Smooth muscle cell (in vitro differentiated cells): ENCODE results near the gene CHST13. TPM values are rescaled to one million over a fixed set of nuclear protein-coding genes. Genes with fewer than 3 reads are reported as not detected.

Experiments used
- DNase-seq: peaks from one replicate; lab custom pipeline; 2025; ENCODE audit not compliant: unreplicated experiment; lab: John Stamatoyannopoulos, UW
- H2AFZ ChIP-seq: fragments of 200-600 bp; sonication (generic); 2 replicates; pipeline ENCODE4 v1.6.0; 2016; ENCODE audit warnings: antibody characterized with exemption, low read depth, mild to moderate bottlenecking
- H3F3A ChIP-seq: fragments of 200-600 bp; sonication (generic); 2 replicates; pipeline ENCODE4 v1.6.0; 2017; ENCODE audit warnings: antibody characterized with exemption, low read depth
- H3K27ac ChIP-seq: fragments of 200-600 bp; sonication (generic); 2 replicates; pipeline ENCODE4 v1.5.1; 2016; ENCODE audit warnings: low read depth, mild to moderate bottlenecking
- H3K27me3 ChIP-seq: fragments of 200-600 bp; sonication (generic); 2 replicates; pipeline ENCODE4 v1.6.1; 2016; ENCODE audit warnings: low read depth, mild to moderate bottlenecking
- H3K36me3 ChIP-seq: fragments of 200-600 bp; sonication (generic); 2 replicates; pipeline ENCODE4 v1.5.1; 2016; ENCODE audit warnings: low read depth
- H3K4me1 ChIP-seq: fragments of 200-600 bp; sonication (generic); 2 replicates; pipeline ENCODE4 v1.5.1; 2016; ENCODE audit warnings: low read depth
- H3K4me2 ChIP-seq: fragments of 200-600 bp; sonication (generic); 2 replicates; pipeline ENCODE4 v1.6.0; 2016; ENCODE audit warnings: mild to moderate bottlenecking
- H3K4me3 ChIP-seq: fragments of 200-600 bp; sonication (generic); 2 replicates; pipeline ENCODE4 v1.5.1; 2016; ENCODE audit warnings: mild to moderate bottlenecking
- H3K79me2 ChIP-seq: fragments of 200-600 bp; sonication (generic); 2 replicates; pipeline ENCODE4 v1.6.0; 2016; ENCODE audit warnings: low read depth, mild to moderate bottlenecking
- H3K9ac ChIP-seq: fragments of 200-600 bp; sonication (generic); 2 replicates; pipeline ENCODE4 v1.6.0; 2016; ENCODE audit warnings: low read depth
- H3K9me3 ChIP-seq: fragments of 200-600 bp; sonication (generic); replicated peaks from 2 replicates; pipeline ENCODE4 v1.5.1; 2016; ENCODE audit warnings: low read depth
- H4K20me1 ChIP-seq: fragments of 200-600 bp; sonication (generic); 2 replicates; pipeline ENCODE4 v1.6.0; 2016; ENCODE audit warnings: low read depth
- WGBS: methylation state at CpG from one replicate; pipeline ENCODE4 v1.1.7; 2016; ENCODE audit warnings: low lambda C conversion rate; 5-methylcytosine and 5-hydroxymethylcytosine counted together
- polyA plus RNA-seq: library from polyadenylated mRNA; unstranded; fragments of >200 nt; fragmentation: Nextera tagmentation; extraction: Ambion mirVana; gene quantifications from 2 replicates; pipeline ENCODE4 v1.2.1, GENCODE V29; 2016
- total RNA-seq: library from RNA; depleted of rRNA; stranded (reverse); fragments of >200 nt; gene quantifications from 2 replicates; pipeline ENCODE4 v1.2.3, GENCODE V29; 2014
- TF ChIP-seq, protein P1 (sequence below): fragments of 200-600 bp; sonication (generic); IDR thresholded peaks from 2 replicates; pipeline ENCODE4 v1.5.1; 2017; ENCODE audit warnings: borderline replicate concordance, mild to moderate bottlenecking, antibody characterized with exemption; ENCODE audit not compliant: insufficient read depth, poor library complexity, severe bottlenecking

CHST13 gene
- total and polyA plus RNA-seq, 2 experiments from 2014 or later: not detected

GRCh38 chr3:126482503-126483255, 41.3 kb upstream of the CHST13 start:
- Histone ChIP-seq H4K20me1 (no peaks in the 10 kb centered on the region), H3K9ac (no peak overlapping the region), H3K4me1 (no peaks in the 10 kb centered on the region), H3K4me2 (no peak overlapping the region), H3K79me2 (no peaks in the 10 kb centered on the region), H3K36me3 (no peaks in the 10 kb centered on the region), H2AFZ (no peak overlapping the region), H3K4me3 (no peak overlapping the region), H3K27me3 (no peaks in the 10 kb centered on the region), H3K27ac (no peak overlapping the region), H3K9me3 (no peaks in the 10 kb centered on the region), H3F3A (no peaks in the 10 kb centered on the region)
- 77% methylated on average over 11 of the region's 15 CpGs for WGBS
- TF ChIP-seq, protein P1, sequence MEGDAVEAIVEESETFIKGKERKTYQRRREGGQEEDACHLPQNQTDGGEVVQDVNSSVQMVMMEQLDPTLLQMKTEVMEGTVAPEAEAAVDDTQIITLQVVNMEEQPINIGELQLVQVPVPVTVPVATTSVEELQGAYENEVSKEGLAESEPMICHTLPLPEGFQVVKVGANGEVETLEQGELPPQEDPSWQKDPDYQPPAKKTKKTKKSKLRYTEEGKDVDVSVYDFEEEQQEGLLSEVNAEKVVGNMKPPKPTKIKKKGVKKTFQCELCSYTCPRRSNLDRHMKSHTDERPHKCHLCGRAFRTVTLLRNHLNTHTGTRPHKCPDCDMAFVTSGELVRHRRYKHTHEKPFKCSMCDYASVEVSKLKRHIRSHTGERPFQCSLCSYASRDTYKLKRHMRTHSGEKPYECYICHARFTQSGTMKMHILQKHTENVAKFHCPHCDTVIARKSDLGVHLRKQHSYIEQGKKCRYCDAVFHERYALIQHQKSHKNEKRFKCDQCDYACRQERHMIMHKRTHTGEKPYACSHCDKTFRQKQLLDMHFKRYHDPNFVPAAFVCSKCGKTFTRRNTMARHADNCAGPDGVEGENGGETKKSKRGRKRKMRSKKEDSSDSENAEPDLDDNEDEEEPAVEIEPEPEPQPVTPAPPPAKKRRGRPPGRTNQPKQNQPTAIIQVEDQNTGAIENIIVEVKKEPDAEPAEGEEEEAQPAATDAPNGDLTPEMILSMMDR: no peak
- no peak for DNase-seq

DNA sequence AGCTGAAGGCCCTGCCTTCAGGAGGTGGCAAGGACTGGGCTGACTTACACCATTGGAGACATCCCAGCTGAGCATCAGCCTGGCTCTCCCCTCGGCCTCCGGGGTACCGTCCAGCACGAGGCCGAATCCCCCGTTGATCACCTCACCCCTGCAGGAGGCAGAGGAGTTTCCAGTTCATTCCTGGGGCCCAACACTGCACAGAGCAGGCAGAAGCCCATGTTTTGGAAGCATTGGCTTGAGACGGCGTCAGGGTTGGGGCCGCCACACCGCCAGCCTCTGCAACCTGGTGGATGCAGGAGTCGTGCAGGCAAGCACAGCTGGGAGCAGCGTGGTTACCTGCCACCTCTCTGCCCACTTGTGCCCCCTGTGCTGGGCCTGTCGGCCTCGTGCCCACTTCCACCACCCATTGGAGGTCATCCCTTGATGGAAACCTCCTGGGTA, 40.6 kb upstream of the CHST13 start:
- H3K4me3 ChIP-seq: no peak overlapping the region
- no peaks in the 10 kb centered on the region for H3K36me3 ChIP-seq
- no peak for DNase-seq
- 91% methylated on average over 14 of the region's 14 CpGs for WGBS
- H3K27ac ChIP-seq: no peak overlapping the region
- H3K79me2 ChIP-seq: no peaks in the 10 kb centered on the region
- no peaks in the 10 kb centered on the region for H4K20me1 ChIP-seq
- no peaks in the 10 kb centered on the region for H3K9me3 ChIP-seq
- H3K4me2 ChIP-seq: no peak overlapping the region
- no peaks in the 10 kb centered on the region for H3K4me1 ChIP-seq
- TF ChIP-seq, protein P1: no peak
- no peak overlapping the region for H3K9ac ChIP-seq
- H2AFZ ChIP-seq: no peak overlapping the region
- no peaks in the 10 kb centered on the region for H3F3A ChIP-seq
- no peaks in the 10 kb centered on the region for H3K27me3 ChIP-seq

GRCh38 chr3:126484148-126484547, 39.8 kb upstream of the CHST13 start:
- H4K20me1 ChIP-seq: no peaks in the 10 kb centered on the region
- no peaks in the 10 kb centered on the region for H3F3A ChIP-seq
- H3K4me1 ChIP-seq: no peaks in the 10 kb centered on the region
- no peak for DNase-seq
- H3K79me2 ChIP-seq: no peaks in the 10 kb centered on the region
- no peak overlapping the region for H3K27ac ChIP-seq
- H3K9me3 ChIP-seq: no peaks in the 10 kb centered on the region
- 83% methylated on average over 3 of the region's 3 CpGs for WGBS
- no peak overlapping the region for H3K4me2 ChIP-seq
- H2AFZ ChIP-seq: no peak overlapping the region
- H3K36me3 ChIP-seq: no peaks in the 10 kb centered on the region
- H3K27me3 ChIP-seq: no peaks in the 10 kb centered on the region
- TF ChIP-seq, protein P1: no peak
- H3K4me3 ChIP-seq: no peak overlapping the region
- H3K9ac ChIP-seq: no peak overlapping the region

DNA sequence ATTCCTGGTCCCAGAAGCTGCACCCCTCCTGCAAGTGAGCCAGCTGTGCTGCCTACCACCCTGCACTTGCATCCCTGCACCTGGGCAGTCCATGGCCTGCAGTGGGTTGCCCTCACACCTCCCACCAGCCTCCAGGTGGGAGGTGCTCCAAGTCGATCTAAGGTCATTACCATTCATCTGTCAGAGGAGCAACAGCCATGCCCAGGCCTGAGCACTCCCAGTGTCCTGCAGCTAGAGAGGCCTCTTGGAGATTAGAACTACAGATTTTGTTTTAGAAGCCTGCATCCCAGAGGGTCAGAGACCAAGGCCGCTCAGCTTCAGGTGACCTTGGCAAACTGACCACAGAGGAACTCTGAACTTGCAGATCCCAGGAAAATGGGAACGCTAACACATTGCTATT, 39.3 kb upstream of the CHST13 start:
- Histone ChIP-seq H4K20me1 (no peaks in the 10 kb centered on the region), H3K27me3 (no peaks in the 10 kb centered on the region), H3K27ac (no peak overlapping the region), H3K4me3 (no peak overlapping the region), H3K79me2 (no peaks in the 10 kb centered on the region), H3K36me3 (no peaks in the 10 kb centered on the region), H3K9ac (no peak overlapping the region), H3K4me2 (no peak overlapping the region), H3F3A (no peaks in the 10 kb centered on the region), H3K9me3 (no peaks in the 10 kb centered on the region), H2AFZ (no peak overlapping the region), H3K4me1 (no peaks in the 10 kb centered on the region)
- WGBS: 86% methylated on average over 3 of the region's 3 CpGs
- DNase-seq: no peak
- TF ChIP-seq, protein P1: no peak
